K562 (cell line): Measurements from ENCODE around the gene GRIA3. TPM values are rescaled to one million over a fixed set of nuclear protein-coding genes. Genes with fewer than 3 reads are reported as not detected.

Experiments used
- CXXC5 ChIP-seq: fragments of 250-450 bp; sonication (Bioruptor Pico); IDR thresholded peaks from 2 replicates; pipeline ENCODE4 v1.8.0; 2022; ENCODE audit warnings: inconsistent platforms, mild to moderate bottlenecking, moderate library complexity
- GABPB2 ChIP-seq: fragments of 250-450 bp; sonication (Bioruptor Pico); conservative IDR thresholded peaks from 2 replicates; pipeline ENCODE4 v1.5.1; 2021; ENCODE audit warnings: mild to moderate bottlenecking
- NR2F6 ChIP-seq: fragments of 450-650 bp; formaldehyde crosslinking; IDR thresholded peaks from 2 replicates; pipeline ENCODE4 v1.4.0; 2020; ENCODE audit warnings: mild to moderate bottlenecking
- RBM39 ChIP-seq: fragments of 200-400 bp; formaldehyde crosslinking; optimal IDR thresholded peaks from 2 replicates; pipeline ENCODE3; 2018; ENCODE audit warnings: low read depth, low read length
- SMC3 ChIP-seq: conservative IDR thresholded peaks from 2 replicates; pipeline ENCODE4 v1.6.1; 2011; ENCODE audit warnings: low read depth, low read length, improper control_type of control experiment; ENCODE audit not compliant: insufficient read depth
- ZNF217 ChIP-seq: sonication (generic); formaldehyde crosslinking; IDR thresholded peaks from 2 replicates; pipeline ENCODE4 v1.8.0; 2022; ENCODE audit warnings: mild to moderate bottlenecking, missing genetic modification reagents
- polyA plus RNA-seq, 8 experiments: library from polyadenylated mRNA; depleted of rRNA in 4 of 8; stranded (reverse) in 5 of 8; unstranded in 3 of 8; fragments of >200 nt; fragmentation: Nextera tagmentation in 2 of 8; fragmentation: Illumina TruSeq in 1 of 8; extraction: Ambion mirVana in 2 of 8; extraction: Trizol in 1 of 8; gene quantifications; 2 replicates each; pipeline versions ENCODE4 v1.2.1 to v1.2.3, GENCODE V29; 2011 to 2014; ENCODE audit warnings: inconsistent platforms in 1 of 8, missing spikeins in 1 of 8
- total RNA-seq, 7 experiments: library from RNA; depleted of rRNA in 6 of 7; stranded (reverse); fragments of >200 nt in 6 of 7; fragmentation: Illumina TruSeq in 2 of 7; extraction: Trizol in 2 of 7; gene quantifications; 2 replicates each; pipeline versions ENCODE4 v1.2.1 to v1.2.3, GENCODE V29; 2011 to 2021; ENCODE audit warnings: low replicate concordance in 1 of 7
- TF ChIP-seq, protein P1 (sequence below), 2 experiments: fragments of 450-650 bp; formaldehyde crosslinking in 1 of 2; IDR thresholded peaks; 2 replicates each; pipeline versions ENCODE4 v1.4.0 to v1.6.1; 2014 to 2020; ENCODE audit warnings: mild to moderate bottlenecking in 2 of 2, borderline replicate concordance in 1 of 2, low read depth in 1 of 2

GRIA3 gene
- total and polyA plus RNA-seq, 9 of the 15 experiments (the other 6 are each of a cell fraction or from before 2014, with no cell fraction given): 0.10 TPM; not detected in 8

DNA sequence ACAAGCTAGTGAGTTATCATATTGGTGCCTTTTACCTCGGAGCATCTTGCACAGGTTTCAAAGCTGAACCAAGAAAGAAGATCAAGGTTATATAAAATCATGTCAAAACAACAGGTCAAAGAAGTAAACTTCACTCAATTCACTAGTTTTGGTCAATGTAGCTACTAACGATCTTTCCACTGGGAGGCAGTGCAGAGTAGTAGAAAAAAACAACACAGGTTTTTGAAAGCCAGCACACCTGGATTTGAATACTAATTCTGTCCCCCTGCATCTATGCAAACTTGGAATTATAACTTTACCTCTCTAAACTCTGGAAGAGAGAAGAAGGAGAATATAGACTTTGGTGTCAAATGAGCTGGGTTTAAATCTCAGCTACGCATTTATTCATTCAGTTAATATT is 266.1 kb downstream of the GRIA3 start (continued):
- TF ChIP-seq ZNF217 (no peak), NR2F6 (CRISPR knock-in tag) (no peak), GABPB2 (no peak), CXXC5 (CRISPR knock-in tag) (no peak), RBM39 (no peak), SMC3 (0 out of 2 replicates have a peak, but pooled peaks have one; percentile 18)
- TF ChIP-seq, protein P1, sequence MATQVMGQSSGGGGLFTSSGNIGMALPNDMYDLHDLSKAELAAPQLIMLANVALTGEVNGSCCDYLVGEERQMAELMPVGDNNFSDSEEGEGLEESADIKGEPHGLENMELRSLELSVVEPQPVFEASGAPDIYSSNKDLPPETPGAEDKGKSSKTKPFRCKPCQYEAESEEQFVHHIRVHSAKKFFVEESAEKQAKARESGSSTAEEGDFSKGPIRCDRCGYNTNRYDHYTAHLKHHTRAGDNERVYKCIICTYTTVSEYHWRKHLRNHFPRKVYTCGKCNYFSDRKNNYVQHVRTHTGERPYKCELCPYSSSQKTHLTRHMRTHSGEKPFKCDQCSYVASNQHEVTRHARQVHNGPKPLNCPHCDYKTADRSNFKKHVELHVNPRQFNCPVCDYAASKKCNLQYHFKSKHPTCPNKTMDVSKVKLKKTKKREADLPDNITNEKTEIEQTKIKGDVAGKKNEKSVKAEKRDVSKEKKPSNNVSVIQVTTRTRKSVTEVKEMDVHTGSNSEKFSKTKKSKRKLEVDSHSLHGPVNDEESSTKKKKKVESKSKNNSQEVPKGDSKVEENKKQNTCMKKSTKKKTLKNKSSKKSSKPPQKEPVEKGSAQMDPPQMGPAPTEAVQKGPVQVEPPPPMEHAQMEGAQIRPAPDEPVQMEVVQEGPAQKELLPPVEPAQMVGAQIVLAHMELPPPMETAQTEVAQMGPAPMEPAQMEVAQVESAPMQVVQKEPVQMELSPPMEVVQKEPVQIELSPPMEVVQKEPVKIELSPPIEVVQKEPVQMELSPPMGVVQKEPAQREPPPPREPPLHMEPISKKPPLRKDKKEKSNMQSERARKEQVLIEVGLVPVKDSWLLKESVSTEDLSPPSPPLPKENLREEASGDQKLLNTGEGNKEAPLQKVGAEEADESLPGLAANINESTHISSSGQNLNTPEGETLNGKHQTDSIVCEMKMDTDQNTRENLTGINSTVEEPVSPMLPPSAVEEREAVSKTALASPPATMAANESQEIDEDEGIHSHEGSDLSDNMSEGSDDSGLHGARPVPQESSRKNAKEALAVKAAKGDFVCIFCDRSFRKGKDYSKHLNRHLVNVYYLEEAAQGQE (IDR thresholded peaks at IDR 0.05; ENCODE audit: borderline replicate concordance): peak; percentile 57; the same call in 1 of the 2 replicates
- TF ChIP-seq, protein P1 (CRISPR knock-in tag; IDR thresholded peaks at IDR 0.05; ENCODE audit: low read depth): no peak
